NCI-H187 (cell line): ENCODE data around the gene NAGLU.
"Not testable (repeated sequence)": the region's sequence is repeated elsewhere in the genome, so short reads cannot be mapped to it uniquely, and the experiment has no call there.

Source experiments
- DNase-seq, 2 experiments: peaks; one replicate each; lab custom pipeline; 2025; lab: John Stamatoyannopoulos, UW

The NAGLU gene

DNA sequence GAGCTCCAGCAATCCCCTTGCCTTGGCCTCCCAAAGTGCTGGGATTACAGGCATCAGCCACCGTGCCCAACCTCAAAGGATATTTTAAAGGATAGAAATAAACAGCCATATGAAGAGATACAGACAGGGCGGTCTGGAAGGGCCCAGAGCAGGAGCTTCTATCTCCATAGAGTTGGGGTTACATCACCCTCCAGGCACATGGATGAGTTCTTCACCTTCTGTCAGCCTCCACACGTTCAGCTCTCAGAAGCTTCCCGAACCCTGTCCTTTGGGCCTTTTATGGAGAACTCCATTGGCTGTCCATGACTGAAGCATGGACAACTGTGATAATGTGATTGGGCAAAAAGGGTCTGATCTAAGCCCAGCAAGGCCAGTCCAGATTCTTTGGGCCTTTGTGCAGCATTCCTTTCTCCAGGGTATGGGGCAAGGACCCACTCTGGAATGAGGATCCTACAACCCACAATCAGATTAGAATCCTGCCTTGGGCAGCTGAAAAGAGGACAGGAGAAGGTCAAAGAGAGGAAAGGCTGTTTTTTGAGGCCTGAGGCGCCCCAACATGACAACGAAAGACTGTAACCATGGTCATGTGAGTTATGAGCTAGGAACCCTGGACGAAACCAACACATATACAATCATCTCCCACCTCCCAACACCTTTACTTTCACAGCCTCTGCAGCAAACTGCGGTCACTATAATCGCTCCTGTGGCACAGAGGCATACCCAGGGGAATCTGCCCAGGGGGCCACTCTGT is 9.9 kb downstream of the NAGLU start:
- not testable (repeated sequence) for DNase-seq

- DNase-seq = no peak
Observed at GRCh38 chr17:42547001-42547461, 11.0 kb downstream of the NAGLU start.

DNA sequence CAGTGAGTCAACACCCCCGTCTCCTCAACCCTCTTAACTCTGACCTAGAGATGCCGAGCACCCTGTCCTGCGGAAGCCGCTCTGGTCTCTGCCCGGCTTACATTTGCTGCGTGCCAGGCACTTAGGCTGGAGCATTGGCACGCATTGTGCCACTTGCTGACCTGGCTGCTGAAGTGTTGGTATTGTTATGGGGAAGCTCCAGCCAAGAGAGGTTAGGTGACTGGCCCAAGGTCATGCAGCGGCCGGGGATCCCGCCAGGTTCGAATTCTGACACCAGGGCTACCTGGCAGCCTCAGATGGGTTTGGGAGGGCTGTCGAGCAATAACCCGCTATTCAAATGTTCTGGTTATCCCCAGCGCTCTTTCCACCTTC is 11.6 kb downstream of the NAGLU start:
- DNase-seq = no peak

DNA sequence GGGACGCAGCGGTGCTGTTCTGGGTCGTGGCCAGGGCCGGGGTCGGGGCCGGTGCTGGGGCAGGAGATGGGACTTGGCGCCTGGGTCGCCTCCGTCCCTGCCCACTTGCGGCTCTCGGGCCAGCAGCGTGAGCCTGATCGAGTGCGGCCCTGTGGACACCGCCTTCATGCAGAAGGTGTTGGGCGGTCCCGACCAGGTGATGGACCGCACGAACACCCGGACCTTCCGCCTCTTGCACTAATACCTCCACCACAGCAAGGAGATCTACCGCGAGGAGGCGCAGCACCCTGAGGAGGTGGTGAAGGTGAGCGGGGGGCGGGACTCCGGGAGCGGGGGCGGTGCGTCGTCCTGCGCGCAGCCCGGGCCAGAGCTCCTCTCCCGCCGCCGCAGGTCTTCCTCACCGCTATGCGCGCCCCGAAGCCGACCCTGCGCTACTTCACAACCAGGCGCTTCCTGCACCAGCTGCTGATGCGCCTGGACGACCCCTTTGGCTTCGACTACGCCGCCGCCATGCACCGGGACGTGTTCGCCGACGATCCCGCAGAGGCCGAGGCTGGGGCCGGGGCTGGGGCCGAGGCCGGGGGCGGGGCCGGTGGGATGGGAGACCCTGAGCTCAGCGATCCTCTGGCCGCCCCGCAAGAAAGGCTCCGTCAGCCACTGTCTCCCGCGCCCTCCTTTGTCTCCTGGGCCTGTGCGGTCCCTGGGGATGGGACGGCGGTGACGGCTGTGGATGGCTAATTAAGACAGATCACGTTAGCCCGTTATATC is 12.2 kb downstream of the NAGLU start:
- DNase-seq = peak; percentile 37 to 78

GRCh38 chr17:42548993-42549755 is 13.1 kb downstream of the NAGLU start:
- no peak for DNase-seq

GRCh38 chr17:42552736-42553135 is 16.7 kb downstream of the NAGLU start, which contains the start of gene HSD17B1:
HSD17B1 (plus strand) TSS chr17:42552923; CDS start chr17:42552934, 11 bp downstream.
- DNase-seq = not testable (repeated sequence)

DNA sequence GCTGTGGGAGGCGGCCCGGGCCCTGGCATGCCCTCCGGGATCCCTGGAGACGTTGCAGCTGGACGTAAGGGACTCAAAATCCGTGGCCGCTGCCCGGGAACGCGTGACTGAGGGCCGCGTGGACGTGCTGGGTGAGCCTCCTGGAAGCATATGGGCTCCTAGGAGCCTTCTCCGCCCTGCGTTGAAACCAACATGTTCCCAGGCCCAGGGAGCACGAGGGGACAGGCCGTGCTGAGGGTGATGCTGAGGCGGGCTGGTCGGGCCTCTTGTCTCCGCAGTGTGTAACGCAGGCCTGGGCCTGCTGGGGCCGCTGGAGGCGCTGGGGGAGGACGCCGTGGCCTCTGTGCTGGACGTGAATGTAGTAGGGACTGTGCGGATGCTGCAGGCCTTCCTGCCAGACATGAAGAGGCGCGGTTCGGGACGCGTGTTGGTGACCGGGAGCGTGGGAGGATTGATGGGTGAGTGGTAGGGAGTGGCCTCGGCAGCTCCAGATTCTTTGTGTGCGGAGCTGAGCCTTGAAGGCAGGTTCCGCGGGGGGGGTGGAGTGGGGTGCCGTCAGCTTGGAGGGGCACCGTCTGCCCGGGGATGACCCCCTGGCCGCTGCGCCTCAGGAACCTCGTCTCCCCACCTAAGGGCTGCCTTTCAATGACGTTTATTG is 17.2 kb downstream of the NAGLU start:
- DNase-seq = no peak

DNA sequence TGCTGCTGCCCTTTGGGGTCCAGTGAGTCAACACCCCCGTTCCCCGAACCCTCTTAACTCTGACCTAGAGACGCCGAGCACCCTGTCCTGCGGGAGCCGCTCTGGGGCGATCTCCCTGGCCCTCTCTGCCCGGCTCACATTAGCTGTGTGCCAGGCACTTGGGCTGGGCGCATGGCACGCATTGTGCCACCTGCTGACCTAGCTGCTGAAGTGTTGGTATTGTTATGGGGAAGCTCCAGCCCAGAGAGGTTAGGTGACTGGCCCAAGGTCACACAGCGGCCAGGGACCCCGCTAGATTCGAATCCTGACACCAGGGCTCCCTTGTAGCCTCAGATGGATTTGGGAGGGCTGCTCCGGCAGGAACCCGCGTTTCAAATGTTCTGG is 17.8 kb downstream of the NAGLU start:
- no peak for DNase-seq

GRCh38 chr17:42554250-42555121 is 18.4 kb downstream of the NAGLU start:
- peak in 1 of 2 experiments; percentile 44 for DNase-seq

DNA sequence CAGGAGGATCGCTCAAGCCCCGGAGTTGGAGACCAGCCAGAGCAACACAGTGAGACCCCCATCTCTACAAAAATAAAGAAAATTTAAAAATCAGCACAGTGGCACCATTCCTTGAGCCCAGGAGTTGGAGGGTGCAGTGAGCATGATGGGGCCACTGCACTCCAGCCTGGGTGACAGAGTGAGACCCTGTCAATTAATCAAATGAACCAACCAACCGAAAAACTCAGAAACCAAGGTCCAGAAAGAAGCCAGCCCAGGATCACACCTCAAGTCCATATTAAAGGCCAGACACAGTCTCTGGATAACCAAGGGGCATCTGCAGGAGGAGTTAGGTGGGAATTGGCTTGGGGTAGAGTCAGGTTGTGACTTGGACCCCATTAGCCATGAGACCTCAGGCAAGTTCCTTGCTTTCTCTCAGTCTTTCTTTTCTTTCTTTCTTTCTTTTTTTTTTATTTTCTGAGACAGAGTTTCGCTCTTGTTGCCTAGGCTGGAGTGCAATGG is 19.1 kb downstream of the NAGLU start:
- DNase-seq = no peak

GRCh38 chr17:42555961-42556617 is 20.0 kb downstream of the NAGLU start:
- not testable (repeated sequence) for DNase-seq

DNA sequence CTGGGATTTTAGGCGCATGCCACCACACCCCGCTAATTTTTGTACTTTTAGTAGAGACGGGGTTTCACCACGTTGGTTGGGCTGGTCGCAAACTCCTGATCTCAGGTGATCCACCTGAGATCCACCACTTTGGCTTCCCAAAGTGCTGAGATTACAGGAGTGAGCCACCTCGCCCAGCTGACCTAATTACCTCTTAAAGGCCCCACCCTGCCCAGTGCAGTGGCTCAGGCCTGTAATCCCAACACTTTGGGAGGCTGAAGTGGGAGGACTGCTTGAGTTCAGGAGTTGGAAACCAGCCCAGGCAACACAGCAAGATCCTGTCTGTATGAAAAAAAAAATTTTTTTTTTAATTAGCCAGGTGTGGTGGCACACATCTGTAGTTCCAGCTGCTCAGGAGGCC is 23.0 kb downstream of the NAGLU start:
- DNase-seq = no peak

GRCh38 chr17:42560246-42560645 is 24.2 kb downstream of the NAGLU start:
- no peak for DNase-seq

DNA sequence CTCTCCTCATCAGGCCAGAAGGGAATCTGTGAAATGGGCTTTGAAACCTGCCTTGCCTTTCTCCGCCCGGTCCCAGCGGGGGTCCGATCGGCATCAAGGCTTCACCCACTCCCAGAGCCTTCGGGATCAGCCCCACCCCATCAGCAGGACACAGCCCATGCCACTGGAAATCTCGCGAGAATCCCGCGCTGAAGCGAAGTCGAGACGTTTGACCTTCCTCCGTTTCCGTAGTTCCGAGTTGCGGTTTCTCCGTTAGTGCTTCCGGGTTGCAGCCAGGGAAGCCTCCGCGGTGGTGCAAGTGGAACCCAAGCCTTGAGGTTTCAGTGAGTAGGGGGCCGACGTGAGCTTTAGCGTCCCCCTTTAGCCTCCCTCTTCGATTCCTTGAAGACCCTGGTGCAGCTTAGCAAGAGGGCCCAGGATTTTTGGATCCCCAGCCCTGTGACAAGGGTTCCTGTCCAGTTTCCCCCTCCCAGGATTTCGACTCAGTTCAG is 25.9 kb downstream of the NAGLU start, which contains the start of gene COASY:
TSS of gene COASY (plus strand) at position 252 of the 491 bp plus-strand sequence. CDS start 475 bp downstream, outside the sequence.
- DNase-seq = peak; percentile 85 to 94

- no peak for DNase-seq
Observed at GRCh38 chr17:42562388-42563142, 26.5 kb downstream of the NAGLU start.

GRCh38 chr17:42563143-42563509 is 27.1 kb downstream of the NAGLU start:
- DNase-seq = no peak

DNA sequence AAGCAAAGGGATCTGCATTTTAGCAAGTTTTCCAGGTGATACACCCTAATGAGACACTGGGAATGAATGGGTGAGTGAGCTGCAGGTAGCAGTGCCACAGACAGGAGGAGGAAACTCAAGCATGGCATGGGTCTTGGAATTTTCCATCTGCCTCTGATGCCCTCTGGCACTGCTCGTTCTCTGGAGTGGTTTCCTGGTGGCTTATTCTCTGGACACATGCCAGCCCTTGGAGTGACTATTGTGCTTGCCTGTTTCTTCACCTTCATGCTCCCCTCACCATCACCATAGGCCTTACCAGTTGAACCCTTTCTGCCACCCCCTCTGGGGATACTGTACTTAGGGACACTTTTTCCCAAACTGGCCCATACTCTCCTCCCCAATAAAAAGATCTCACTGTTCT is 27.5 kb downstream of the NAGLU start:
- no peak for DNase-seq

GRCh38 chr17:42563950-42564349 is 27.9 kb downstream of the NAGLU start:
- DNase-seq = no peak
